ENCODE data around the gene RECK. TPM values are rescaled to one million over a fixed set of nuclear protein-coding genes. Genes with fewer than 3 reads are reported as not detected.

The RECK gene
- total and polyA plus RNA-seq, 2 experiments from 2014 or later, result 127 to 165 TPM

DNA sequence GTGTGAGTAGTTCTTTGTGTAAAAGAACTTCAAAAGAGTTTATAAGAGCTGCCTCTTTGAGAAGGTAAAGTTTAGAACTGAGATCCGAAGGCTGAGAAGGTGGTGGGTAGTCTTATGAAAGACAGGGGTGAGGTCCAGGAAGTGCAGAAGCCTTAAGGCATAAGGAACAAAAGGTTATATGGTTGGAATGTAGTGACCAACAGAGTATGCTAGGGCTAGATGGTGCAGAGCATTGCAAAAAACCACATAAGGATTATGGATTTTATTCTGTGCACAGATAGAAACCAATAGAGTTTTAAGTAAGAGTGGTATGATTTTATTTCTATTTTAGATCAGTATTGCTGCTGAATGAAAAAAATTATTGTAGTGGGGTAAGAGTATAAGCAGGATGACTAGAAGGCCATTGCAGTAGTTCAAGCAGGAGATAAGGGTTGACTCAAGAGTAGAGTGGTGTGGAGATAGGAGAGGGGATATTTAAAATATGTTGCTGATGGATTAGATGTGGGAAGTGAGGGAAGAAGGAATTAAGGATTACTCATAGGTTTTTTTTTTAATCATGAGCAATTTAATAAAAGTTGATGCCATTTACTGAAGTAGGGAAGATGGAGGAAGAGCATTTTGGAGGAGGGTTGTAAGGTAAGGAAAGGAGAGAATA, 3.7 kb downstream of the RECK start:
- Histone ChIP-seq H3K4me3 (peak overlapping the region; percentile 93), H3K79me2 (ENCODE audit: insufficient read depth) (peaks cover 89% of the 10 kb centered on the region), H3K9me2 (ENCODE audit: insufficient read depth) (no peaks in the 10 kb centered on the region), H3K36me3 (ENCODE audit: low read depth) (peaks cover 16% of the 10 kb centered on the region; the same call in 1 of the 2 replicates), H3F3A (ENCODE audit: insufficient read depth) (peaks cover 80% of the 10 kb centered on the region), H2AFZ (no peak overlapping the region), H3K9ac (peak overlapping the region; percentile 88; the same call in 1 of the 2 replicates), H3K4me1 (ENCODE audit: insufficient read depth) (peaks cover 62% of the 10 kb centered on the region), H3K4me2 (ENCODE audit: unreplicated experiment) (peak overlapping the region; percentile 99), H3K27me3 (replicated peaks; ENCODE audit: insufficient read depth) (no peaks in the 10 kb centered on the region), H4K20me1 (ENCODE audit: insufficient read depth) (peaks cover 14% of the 10 kb centered on the region; the same call in 1 of the 2 replicates), H3K27ac (peak overlapping the region; percentile 81), H3K9me3 (ENCODE audit: low read depth) (no peaks in the 10 kb centered on the region)
- WGBS, 2 experiments (ENCODE audit: low coverage in 1 of 2, low lambda C conversion rate in 2 of 2, missing lambda C conversion rate in 2 of 2), result 65 to 79% methylated on average over 1 of the region's 1 CpG
- DNase-seq, result peak; percentile 47
- TF ChIP-seq EZH2 (IDR thresholded peaks at IDR 0.05; ENCODE audit: insufficient read depth, poor library complexity, severe bottlenecking) (no peak), EZH2phosphoT487 (IDR thresholded peaks at IDR 0.05; ENCODE audit: insufficient read depth, low read depth) (no peak)
- in situ Hi-C loops (cut with MboI), result no loop called here

DNA sequence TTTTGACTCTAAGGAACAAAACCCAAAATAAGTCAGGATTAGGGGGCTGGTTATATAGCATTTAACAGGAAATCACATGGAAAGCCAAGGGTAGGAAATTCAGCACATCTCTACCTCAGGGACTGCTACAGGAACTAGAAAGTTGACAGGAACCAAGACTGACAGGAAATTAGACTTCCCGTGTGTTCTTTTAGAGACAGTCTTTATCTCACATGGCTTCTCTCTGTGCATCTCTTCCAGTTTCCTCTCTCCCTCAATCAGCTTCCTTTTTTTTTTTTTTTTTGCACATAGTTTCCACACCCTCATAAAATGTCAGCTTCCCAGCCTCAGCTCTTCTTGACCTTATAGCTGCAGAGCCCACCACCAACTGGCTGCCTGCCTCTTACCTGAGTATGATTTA, 4.8 kb downstream of the RECK start:
- H3K79me2 ChIP-seq (ENCODE audit: insufficient read depth), result peaks cover 97% of the 10 kb centered on the region
- peak overlapping the region; percentile 93 for H3K4me3 ChIP-seq
- H3K27me3 ChIP-seq (replicated peaks; ENCODE audit: insufficient read depth), result no peaks in the 10 kb centered on the region
- peaks cover 14% of the 10 kb centered on the region; the same call in 1 of the 2 replicates for H4K20me1 ChIP-seq (ENCODE audit: insufficient read depth)
- H3K27ac ChIP-seq, result peak overlapping the region; percentile 81
- 0 to 11% methylated on average over 1 of the region's 1 CpG for WGBS, 2 experiments (ENCODE audit: low coverage in 1 of 2, low lambda C conversion rate in 2 of 2, missing lambda C conversion rate in 2 of 2)
- H3K9me3 ChIP-seq (ENCODE audit: low read depth), result no peaks in the 10 kb centered on the region
- H3K4me1 ChIP-seq (ENCODE audit: insufficient read depth), result peaks cover 62% of the 10 kb centered on the region
- H3K9me2 ChIP-seq (ENCODE audit: insufficient read depth), result no peaks in the 10 kb centered on the region
- peak overlapping the region; percentile 2; the same call in 1 of the 2 replicates for H3K9ac ChIP-seq
- in situ Hi-C loops (cut with MboI), result no loop called here
- peaks cover 16% of the 10 kb centered on the region; the same call in 1 of the 2 replicates for H3K36me3 ChIP-seq (ENCODE audit: low read depth)
- DNase-seq, result peak; percentile 32
- H3F3A ChIP-seq (ENCODE audit: insufficient read depth), result peaks cover 85% of the 10 kb centered on the region
- H3K4me2 ChIP-seq (ENCODE audit: unreplicated experiment), result peak overlapping the region; percentile 99
- no peak for TF ChIP-seq EZH2phosphoT487 (IDR thresholded peaks at IDR 0.05; ENCODE audit: insufficient read depth, low read depth)
- TF ChIP-seq EZH2 (IDR thresholded peaks at IDR 0.05; ENCODE audit: insufficient read depth, poor library complexity, severe bottlenecking), result no peak
- H2AFZ ChIP-seq, result no peak overlapping the region

DNA sequence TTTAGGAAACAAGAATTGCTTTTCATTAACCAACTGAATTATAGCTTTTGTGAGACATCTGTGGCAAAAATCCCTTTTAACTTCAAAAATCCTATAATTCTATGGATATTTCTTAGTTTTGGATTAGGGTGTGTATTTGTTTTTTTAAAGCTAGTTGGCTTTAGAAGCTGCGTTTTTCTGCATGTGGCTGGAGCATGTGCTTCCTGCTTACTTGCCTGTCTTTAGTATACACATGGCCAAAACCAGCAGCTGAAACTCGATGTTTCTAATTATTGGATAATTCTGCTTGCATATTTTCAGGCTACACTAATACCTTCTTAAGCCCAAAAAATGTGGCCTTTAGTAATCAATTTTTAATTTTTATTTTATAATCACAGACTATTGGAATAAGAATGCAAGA, 8.9 kb downstream of the RECK start:
- TF ChIP-seq EZH2phosphoT487 (IDR thresholded peaks at IDR 0.05; ENCODE audit: insufficient read depth, low read depth) (no peak), EZH2 (IDR thresholded peaks at IDR 0.05; ENCODE audit: insufficient read depth, poor library complexity, severe bottlenecking) (no peak)
- Histone ChIP-seq H3K27ac (peak overlapping the region; percentile 33), H3K9ac (peak overlapping the region; percentile 27), H3K9me2 (ENCODE audit: insufficient read depth) (no peaks in the 10 kb centered on the region), H3K4me2 (ENCODE audit: unreplicated experiment) (peak overlapping the region; percentile 60), H3K79me2 (ENCODE audit: insufficient read depth) (peaks cover 100% of the 10 kb centered on the region), H3K27me3 (replicated peaks; ENCODE audit: insufficient read depth) (no peaks in the 10 kb centered on the region), H3K4me1 (ENCODE audit: insufficient read depth) (peaks cover 65% of the 10 kb centered on the region), H4K20me1 (ENCODE audit: insufficient read depth) (peaks cover 30% of the 10 kb centered on the region; the same call in 1 of the 2 replicates), H3K4me3 (peak overlapping the region; percentile 35), H3K9me3 (ENCODE audit: low read depth) (no peaks in the 10 kb centered on the region), H3F3A (ENCODE audit: insufficient read depth) (peaks cover 71% of the 10 kb centered on the region), H3K36me3 (ENCODE audit: low read depth) (peaks cover 12% of the 10 kb centered on the region; the same call in 1 of the 2 replicates), H2AFZ (no peak overlapping the region)
- in situ Hi-C loops (cut with MboI), result no loop called here
- DNase-seq, result peak; percentile 49
- WGBS, 2 experiments (ENCODE audit: low coverage in 1 of 2, low lambda C conversion rate in 2 of 2, missing lambda C conversion rate in 2 of 2), result 3 to 5% methylated on average over 2 of the region's 2 CpGs

DNA sequence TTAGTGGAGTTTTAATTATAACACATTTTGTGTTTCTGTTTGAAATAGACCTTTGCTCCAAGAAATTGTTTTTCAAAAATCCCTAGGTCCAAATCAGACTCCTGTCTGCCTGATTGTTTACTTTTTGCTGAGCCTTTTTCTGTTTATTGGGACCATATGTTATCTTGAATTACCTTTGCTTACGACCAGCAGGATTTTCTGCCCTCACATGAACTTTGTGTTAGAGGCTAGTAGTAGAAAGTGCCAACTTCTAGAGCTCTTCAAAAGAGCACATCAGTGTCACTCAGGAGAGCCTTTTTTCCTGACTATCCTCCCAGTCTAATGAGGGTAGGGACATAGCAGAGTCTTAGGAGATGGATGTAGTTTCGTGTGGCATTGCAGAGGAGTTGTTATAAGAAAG, 10.2 kb downstream of the RECK start:
- peak overlapping the region; percentile 60 for H3K4me2 ChIP-seq (ENCODE audit: unreplicated experiment)
- peak overlapping the region; percentile 35; the same call in 1 of the 2 replicates for H3K4me3 ChIP-seq
- H3K27me3 ChIP-seq (replicated peaks; ENCODE audit: insufficient read depth), result no peaks in the 10 kb centered on the region
- H3K9me2 ChIP-seq (ENCODE audit: insufficient read depth), result no peaks in the 10 kb centered on the region
- H3K27ac ChIP-seq, result 0 out of 2 replicates have a peak overlapping the region, but pooled peaks have one; percentile 33
- H3F3A ChIP-seq (ENCODE audit: insufficient read depth), result peaks cover 66% of the 10 kb centered on the region
- no peaks in the 10 kb centered on the region for H3K9me3 ChIP-seq (ENCODE audit: low read depth)
- peaks cover 100% of the 10 kb centered on the region for H3K79me2 ChIP-seq (ENCODE audit: insufficient read depth)
- TF ChIP-seq EZH2 (IDR thresholded peaks at IDR 0.05; ENCODE audit: insufficient read depth, poor library complexity, severe bottlenecking), result no peak
- TF ChIP-seq EZH2phosphoT487 (IDR thresholded peaks at IDR 0.05; ENCODE audit: insufficient read depth, low read depth), result no peak
- no peak for DNase-seq
- in situ Hi-C loops (cut with MboI), result no loop called here
- peaks cover 12% of the 10 kb centered on the region; the same call in 1 of the 2 replicates for H3K36me3 ChIP-seq (ENCODE audit: low read depth)
- WGBS, 2 experiments (ENCODE audit: low coverage in 1 of 2, low lambda C conversion rate in 2 of 2, missing lambda C conversion rate in 2 of 2), result 4 to 15% methylated on average over 2 of the region's 2 CpGs
- no peak overlapping the region for H2AFZ ChIP-seq
- 0 out of 2 replicates have a peak overlapping the region, but pooled peaks have one; percentile 27 for H3K9ac ChIP-seq
- peaks cover 62% of the 10 kb centered on the region for H3K4me1 ChIP-seq (ENCODE audit: insufficient read depth)
- H4K20me1 ChIP-seq (ENCODE audit: insufficient read depth), result peaks cover 30% of the 10 kb centered on the region; the same call in 1 of the 2 replicates
